IPS-15b (cell line): ENCODE measurements around the gene TACC2.
A peak's percentile ranks its signal among the peaks of the same experiment; 100 is the strongest.
"Not testable (repeated sequence)": the region's sequence is repeated elsewhere in the genome, so short reads cannot be mapped to it uniquely, and the experiment has no call there.

Source experiments
- H3K27me3 ChIP-seq: one replicate; pipeline ENCODE4 v1.6.1; 2013; ENCODE audit warnings: low read length; ENCODE audit not compliant: control insufficient read depth, insufficient read depth
- H3K36me3 ChIP-seq: one replicate; pipeline ENCODE4 v1.6.1; 2013; ENCODE audit warnings: low read length; ENCODE audit not compliant: control insufficient read depth, insufficient read depth
- H3K4me1 ChIP-seq: one replicate; pipeline ENCODE4 v1.6.1; 2013; ENCODE audit warnings: mild to moderate bottlenecking, low read length; ENCODE audit not compliant: control insufficient read depth, insufficient read depth
- H3K4me3 ChIP-seq: one replicate; pipeline ENCODE4 v1.5.1; 2013; ENCODE audit warnings: low read depth, low read length
- H3K9ac ChIP-seq: one replicate; pipeline ENCODE4 v1.6.1; 2013; ENCODE audit warnings: low read depth, mild to moderate bottlenecking, low read length
- H3K9me3 ChIP-seq: one replicate; pipeline ENCODE4 v1.6.1; 2013; ENCODE audit warnings: mild to moderate bottlenecking, low read length; ENCODE audit not compliant: control insufficient read depth, insufficient read depth

Gene TACC2

GRCh38 chr10:121965996-121966395, 23.0 kb upstream of the TACC2 start:
- Histone ChIP-seq H3K9me3 (no peaks in the 10 kb centered on the region), H3K36me3 (peaks cover 8% of the 10 kb centered on the region), H3K27me3 (no peaks in the 10 kb centered on the region)

DNA sequence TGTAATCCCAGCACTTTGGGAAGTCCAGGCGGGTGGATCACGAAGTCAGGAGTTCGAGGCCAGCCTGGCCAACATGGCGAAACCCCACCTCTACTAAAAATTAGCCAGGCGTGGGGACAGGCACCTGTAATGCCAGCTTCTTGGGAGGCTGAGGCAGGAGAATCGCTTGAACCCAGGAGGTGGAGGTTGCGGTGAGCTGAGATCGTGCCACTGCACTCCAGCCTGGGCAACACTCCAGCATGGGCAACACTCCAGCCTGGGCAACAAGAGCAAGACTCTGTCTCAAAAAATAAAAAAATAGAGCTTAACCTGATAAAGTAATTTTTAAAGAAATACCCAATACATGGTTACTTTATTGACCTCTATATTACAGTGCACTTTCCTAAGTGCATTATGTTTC, 19.9 kb upstream of the TACC2 start:
- H3K4me1 ChIP-seq, H3K9ac ChIP-seq, H3K9me3 ChIP-seq, H3K4me3 ChIP-seq, H3K27me3 ChIP-seq: not testable (repeated sequence)
- H3K36me3 ChIP-seq = peaks cover 11% of the 10 kb centered on the region

More at GRCh38 chr10:121965996-121966395, 23.0 kb upstream of the TACC2 start:
- no peaks in the 10 kb centered on the region for H3K4me1 ChIP-seq
- H3K4me3 ChIP-seq = no peak overlapping the region
- no peak overlapping the region for H3K9ac ChIP-seq

- H3K4me1 ChIP-seq = no peaks in the 10 kb centered on the region
- no peaks in the 10 kb centered on the region for H3K27me3 ChIP-seq
- peak overlapping the region; percentile 78 for H3K4me3 ChIP-seq
- H3K9me3 ChIP-seq = peaks cover 6% of the 10 kb centered on the region
- peaks cover 3% of the 10 kb centered on the region for H3K36me3 ChIP-seq
- peak overlapping the region; percentile 90 for H3K9ac ChIP-seq
These were observed 14.9 kb upstream of the TACC2 start for GRCh38 chr10:121974019-121974534.

GRCh38 chr10:121974535-121975294, 14.2 kb upstream of the TACC2 start, which contains the start of gene NSMCE4A:
TSS of gene NSMCE4A (minus strand) at chr10:121975217. CDS start at chr10:121975165, 52 bp downstream.
- Histone ChIP-seq H3K36me3 (peaks cover 3% of the 10 kb centered on the region), H3K4me3 (peak within 1 kb of the TSS; percentile 78), H3K27me3 (no peaks in the 10 kb centered on the region), H3K9ac (peak within 1 kb of the TSS; percentile 90), H3K9me3 (peaks cover 6% of the 10 kb centered on the region), H3K4me1 (no peaks in the 10 kb centered on the region)

DNA sequence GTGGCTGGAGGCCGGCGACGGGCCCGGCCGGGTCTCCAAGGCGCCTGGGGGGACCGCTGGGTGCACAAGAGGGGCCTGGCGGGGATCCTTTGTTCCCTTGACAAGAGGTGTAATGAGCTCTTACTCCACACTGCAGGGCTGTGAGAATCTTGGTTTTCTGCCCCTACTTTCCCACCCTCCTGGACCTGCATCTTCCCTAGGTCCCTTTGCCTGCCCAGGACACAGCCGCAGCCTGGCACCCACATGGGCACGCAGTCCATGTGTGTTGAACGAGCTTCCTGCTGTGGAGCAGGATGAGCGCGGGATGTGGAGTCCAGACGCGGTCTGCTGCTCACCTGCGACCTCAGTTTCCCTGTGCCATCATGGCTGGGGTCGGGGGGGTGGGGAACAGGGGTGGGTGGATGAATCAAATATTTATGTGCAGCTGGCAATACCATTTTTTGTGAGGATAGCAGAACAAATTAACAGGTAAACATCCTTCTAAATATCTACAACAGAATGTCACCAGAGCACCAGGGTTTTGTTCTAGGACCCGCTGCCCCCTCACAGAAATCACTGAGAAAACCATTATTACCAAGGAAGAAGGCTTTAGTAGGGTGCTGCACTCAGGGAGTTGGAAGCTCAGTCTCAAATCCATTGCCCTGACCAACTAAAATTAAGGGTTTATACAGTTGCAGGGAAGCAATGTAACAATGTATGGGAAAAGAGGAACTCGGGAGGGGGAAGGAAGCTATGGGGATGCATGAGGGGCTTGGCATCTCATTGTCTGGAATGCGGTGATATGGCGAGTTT, 13.5 kb upstream of the TACC2 start:
- H3K27me3 ChIP-seq = no peaks in the 10 kb centered on the region
- peak overlapping the region; percentile 78 for H3K4me3 ChIP-seq
- H3K9me3 ChIP-seq = peaks cover 6% of the 10 kb centered on the region
- peak overlapping the region; percentile 90 for H3K9ac ChIP-seq
- peaks cover 3% of the 10 kb centered on the region for H3K36me3 ChIP-seq
- no peaks in the 10 kb centered on the region for H3K4me1 ChIP-seq

- no peaks in the 10 kb centered on the region for H3K4me1 ChIP-seq
These were observed 12.4 kb upstream of the TACC2 start for GRCh38 chr10:121976607-121977006.

DNA sequence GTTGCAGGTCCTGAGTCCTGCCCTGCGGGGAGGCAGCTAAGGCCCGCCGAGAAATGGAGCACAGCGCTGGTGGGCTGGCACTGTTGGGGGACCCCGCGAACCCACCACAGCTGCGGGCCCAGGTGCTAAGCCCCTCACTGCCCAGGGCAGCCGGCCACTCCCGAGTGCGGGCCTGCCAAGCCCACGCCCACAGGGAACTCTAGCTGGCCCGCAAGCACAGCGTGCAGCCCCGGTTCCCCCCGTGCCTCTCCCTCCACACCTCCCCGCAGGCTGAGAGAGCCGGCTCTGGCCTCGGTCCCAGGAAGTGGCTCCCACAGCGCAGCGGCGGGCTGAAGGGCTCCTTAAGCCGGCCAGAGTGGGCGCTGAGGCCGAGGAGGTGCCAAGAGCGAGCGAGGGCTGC, 10.5 kb upstream of the TACC2 start:
- Histone ChIP-seq H3K27me3 (no peaks in the 10 kb centered on the region), H3K9me3 (peaks cover 6% of the 10 kb centered on the region), H3K4me1 (no peaks in the 10 kb centered on the region), H3K36me3 (no peaks in the 10 kb centered on the region), H3K4me3 (no peak overlapping the region), H3K9ac (no peak overlapping the region)

More at GRCh38 chr10:121976607-121977006, 12.4 kb upstream of the TACC2 start:
- Histone ChIP-seq H3K9ac (no peak overlapping the region), H3K36me3 (peaks cover 2% of the 10 kb centered on the region), H3K9me3 (peaks cover 6% of the 10 kb centered on the region), H3K27me3 (no peaks in the 10 kb centered on the region), H3K4me3 (no peak overlapping the region)

- Histone ChIP-seq H3K27me3 (no peaks in the 10 kb centered on the region), H3K4me1 (no peaks in the 10 kb centered on the region), H3K9ac (no peak overlapping the region), H3K4me3 (no peak overlapping the region), H3K9me3 (peaks cover 12% of the 10 kb centered on the region), H3K36me3 (no peaks in the 10 kb centered on the region)
These were observed 7.6 kb upstream of the TACC2 start for GRCh38 chr10:121981346-121981745.

DNA sequence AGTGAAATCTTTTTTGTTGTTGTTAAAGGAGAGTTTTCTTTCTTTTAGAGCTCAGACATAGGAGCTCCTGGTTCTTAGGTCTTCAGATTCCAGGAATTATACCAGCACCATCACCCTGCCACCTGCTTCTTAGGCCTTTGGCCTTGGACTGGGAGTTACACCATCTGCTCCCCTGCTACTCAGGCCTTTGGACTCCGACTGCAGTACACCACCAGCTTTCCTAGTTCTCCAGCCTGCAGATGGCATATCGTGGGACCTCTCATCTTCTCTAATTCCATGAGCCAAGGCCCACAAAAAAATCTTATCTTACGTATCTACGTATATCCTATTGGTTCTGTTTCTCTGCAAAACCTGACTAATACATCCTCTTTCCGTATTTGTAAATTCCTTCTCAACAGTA, 5.1 kb upstream of the TACC2 start:
- Histone ChIP-seq H3K27me3 (no peaks in the 10 kb centered on the region), H3K9me3 (peaks cover 8% of the 10 kb centered on the region), H3K4me1 (no peaks in the 10 kb centered on the region), H3K4me3 (no peak overlapping the region), H3K36me3 (no peaks in the 10 kb centered on the region), H3K9ac (no peak overlapping the region)

DNA sequence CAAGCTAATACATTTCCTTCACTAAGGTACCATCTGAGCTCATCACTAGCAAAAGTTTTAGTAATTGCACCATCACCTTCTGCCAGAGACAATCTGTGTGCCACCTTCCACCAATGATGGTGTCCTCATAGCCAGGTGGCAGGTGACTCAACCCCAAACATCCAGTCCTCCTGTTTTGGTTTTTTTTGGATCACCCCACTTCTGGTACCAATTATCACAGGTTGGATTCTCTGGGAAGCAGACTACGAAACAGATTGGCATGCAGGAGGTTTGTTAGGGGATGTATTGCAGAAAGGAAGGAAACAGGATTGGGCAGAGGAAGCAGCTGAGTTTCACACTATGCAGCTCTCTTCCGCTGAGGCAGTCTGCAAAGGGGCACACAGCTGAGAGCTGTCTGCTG, 4.5 kb upstream of the TACC2 start:
- Histone ChIP-seq H3K9me3 (peaks cover 8% of the 10 kb centered on the region), H3K9ac (no peak overlapping the region), H3K4me3 (no peak overlapping the region), H3K27me3 (no peaks in the 10 kb centered on the region), H3K36me3 (no peaks in the 10 kb centered on the region), H3K4me1 (no peaks in the 10 kb centered on the region)

DNA sequence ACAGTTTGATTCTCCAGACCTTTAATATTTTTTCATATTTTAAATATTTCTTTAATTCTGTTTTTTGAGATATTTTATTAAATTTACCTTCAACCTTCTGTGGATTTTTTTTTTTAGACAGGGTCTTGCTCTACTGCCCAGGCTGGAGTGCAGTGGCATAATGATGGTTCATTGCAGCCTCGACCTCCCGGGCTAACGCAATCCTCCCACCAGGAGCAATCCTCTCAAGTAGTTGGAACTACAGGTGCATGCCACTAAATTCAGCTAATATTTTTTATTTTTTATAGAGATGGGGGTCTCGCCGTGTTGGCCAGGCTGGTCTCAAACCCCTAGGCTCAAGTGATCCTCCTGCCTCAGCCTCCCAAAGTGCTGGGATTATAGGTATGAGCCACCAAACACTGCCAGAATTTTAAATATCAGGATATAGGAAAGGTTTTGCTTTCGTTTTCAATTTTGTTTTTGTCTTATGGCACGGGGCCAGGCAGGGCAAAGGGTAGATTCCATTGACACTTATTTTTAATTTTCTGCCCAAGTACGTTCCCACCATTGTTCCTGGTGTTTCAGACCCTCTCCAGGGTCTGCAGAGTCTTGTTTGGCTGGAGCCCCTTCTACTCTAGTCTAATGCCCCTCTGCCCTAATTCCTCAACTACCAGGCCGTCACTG, 1.2 kb downstream of the TACC2 start:
- Histone ChIP-seq H3K9ac (no peak overlapping the region), H3K36me3 (no peaks in the 10 kb centered on the region), H3K27me3 (no peaks in the 10 kb centered on the region), H3K4me3 (no peak overlapping the region), H3K4me1 (no peaks in the 10 kb centered on the region), H3K9me3 (no peaks in the 10 kb centered on the region)
